Activated naive CD4-positive, alpha-beta T cell treated with anti-CD3 and anti-CD28 coated beads, Interleukin-2, amount 10 ng/mL, durations not matched to agents 7 days and 5 days (primary cell): ENCODE results near the gene HSF4.

Experiments
- CTCF ChIA-PET: fragments of 350-600 bp; sonication (Branson Sonifier 250); formaldehyde crosslinking; loops from one replicate; lab custom pipeline; 2021; ENCODE audit warnings: antibody characterized with exemption; lab: Charles Lee
- DNase-seq: peaks from one replicate; pipeline ENCODE4 v3.0.0-alpha.2; 2020
- H3K27ac Mint-ChIP-seq: one replicate; pipeline ENCODE4 v1.8.0; 2021; ENCODE audit warnings: mild to moderate bottlenecking, moderate library complexity, mixed read lengths
- H3K27me3 Mint-ChIP-seq: one replicate; pipeline ENCODE4 v1.8.0; 2021; ENCODE audit warnings: mild to moderate bottlenecking, mixed read lengths
- H3K36me3 Mint-ChIP-seq: one replicate; pipeline ENCODE4 v1.8.0; 2021; ENCODE audit warnings: mixed read lengths
- H3K4me1 Mint-ChIP-seq: one replicate; pipeline ENCODE4 v1.8.0; 2021; ENCODE audit warnings: mixed read lengths
- H3K4me3 Mint-ChIP-seq: one replicate; pipeline ENCODE4 v1.8.0; 2021; ENCODE audit warnings: mild to moderate bottlenecking, moderate library complexity, mixed read lengths
- H3K9me3 Mint-ChIP-seq: one replicate; pipeline ENCODE4 v1.8.0; 2021; ENCODE audit warnings: mixed read lengths

HSF4 gene

GRCh38 chr16:67166110-67166547, 1.6 kb downstream of the HSF4 start:
- H3K4me3 Mint-ChIP-seq: peak overlapping the region; percentile 67
- peaks cover 41% of the 10 kb centered on the region for H3K36me3 Mint-ChIP-seq
- H3K9me3 Mint-ChIP-seq: no peaks in the 10 kb centered on the region
- CTCF ChIA-PET: no interaction called here
- peaks cover 68% of the 10 kb centered on the region for H3K4me1 Mint-ChIP-seq
- peaks cover 97% of the 10 kb centered on the region for H3K27me3 Mint-ChIP-seq
- H3K27ac Mint-ChIP-seq: no peak overlapping the region
- no peak for DNase-seq

- Mint-ChIP-seq H3K27ac (no peak overlapping the region), H3K4me1 (peaks cover 70% of the 10 kb centered on the region), H3K4me3 (peak overlapping the region; percentile 67), H3K9me3 (no peaks in the 10 kb centered on the region), H3K36me3 (peaks cover 47% of the 10 kb centered on the region), H3K27me3 (peaks cover 99% of the 10 kb centered on the region)
- CTCF ChIA-PET: no interaction called here
- no peak for DNase-seq
Measured at GRCh38 chr16:67166598-67167168, 2.1 kb downstream of the HSF4 start.

- Mint-ChIP-seq H3K4me3 (no peak overlapping the region), H3K27ac (no peak overlapping the region), H3K9me3 (no peaks in the 10 kb centered on the region), H3K4me1 (peaks cover 66% of the 10 kb centered on the region), H3K36me3 (peaks cover 42% of the 10 kb centered on the region), H3K27me3 (peaks cover 100% of the 10 kb centered on the region)
- CTCF ChIA-PET: interaction anchor here (1.0 to 4.1 kb wide), 2 partner anchors 10 kb away, joined by 3 to 16 read pairs; no protein-coding TSS in a partner anchor
- DNase-seq: no peak
Measured at GRCh38 chr16:67167588-67167987, 3.0 kb downstream of the HSF4 start.

- Mint-ChIP-seq H3K9me3 (no peaks in the 10 kb centered on the region), H3K27me3 (peaks cover 100% of the 10 kb centered on the region), H3K27ac (no peak overlapping the region), H3K4me3 (no peak overlapping the region), H3K36me3 (peaks cover 44% of the 10 kb centered on the region), H3K4me1 (peaks cover 72% of the 10 kb centered on the region)
- CTCF ChIA-PET: interaction anchor here (1.0 to 4.9 kb wide), 6 partner anchors 9 to 151 kb away, joined by 3 to 23 read pairs (median 16); partner anchors contain the start of genes FBXL8 and TRADD
- no peak for DNase-seq
Measured at GRCh38 chr16:67169011-67169451, 4.5 kb downstream of the HSF4 start.

GRCh38 chr16:67169642-67170167, 5.2 kb downstream of the HSF4 start:
- no peak overlapping the region for H3K27ac Mint-ChIP-seq
- no peaks in the 10 kb centered on the region for H3K9me3 Mint-ChIP-seq

GRCh38 chr16:67170168-67170948, 5.8 kb downstream of the HSF4 start, which contains the start of gene NOL3:
NOL3 (plus strand) TSS chr16:67170538.
- H3K27ac Mint-ChIP-seq: peak within 1 kb of the TSS; percentile 24
- peak within 1 kb of the TSS; percentile 68 for H3K4me3 Mint-ChIP-seq
- peaks cover 100% of the 10 kb centered on the region for H3K27me3 Mint-ChIP-seq
- peaks cover 66% of the 10 kb centered on the region for H3K4me1 Mint-ChIP-seq
- H3K9me3 Mint-ChIP-seq: no peaks in the 10 kb centered on the region
- peak; percentile 66 for DNase-seq
- H3K36me3 Mint-ChIP-seq: peaks cover 37% of the 10 kb centered on the region
- CTCF ChIA-PET: interaction anchor here (0.6 to 4.9 kb wide), 11 partner anchors 9 to 310 kb away, joined by 3 to 23 read pairs (median 3); partner anchors contain the start of genes ATP6V0D1, FBXL8 and TRADD

More at GRCh38 chr16:67169642-67170167, 5.2 kb downstream of the HSF4 start:
- Mint-ChIP-seq H3K4me1 (peaks cover 70% of the 10 kb centered on the region), H3K36me3 (peaks cover 41% of the 10 kb centered on the region), H3K4me3 (peak overlapping the region; percentile 68), H3K27me3 (peaks cover 100% of the 10 kb centered on the region)
- peak; percentile 64 for DNase-seq
- CTCF ChIA-PET: interaction anchor here (0.6 to 4.9 kb wide), 11 partner anchors 9 to 311 kb away, joined by 3 to 23 read pairs (median 3); partner anchors contain the start of genes ATP6V0D1, FBXL8 and TRADD

GRCh38 chr16:67170949-67171649, 6.6 kb downstream of the HSF4 start:
- no peaks in the 10 kb centered on the region for H3K9me3 Mint-ChIP-seq
- peaks cover 65% of the 10 kb centered on the region for H3K4me1 Mint-ChIP-seq
- peaks cover 39% of the 10 kb centered on the region for H3K36me3 Mint-ChIP-seq
- no peak for DNase-seq
- H3K4me3 Mint-ChIP-seq: peak overlapping the region; percentile 68
- peak overlapping the region; percentile 24 for H3K27ac Mint-ChIP-seq
- CTCF ChIA-PET: interaction anchor here (3.1 to 4.9 kb wide), 4 partner anchors 11 to 154 kb away, joined by 16 to 23 read pairs (median 18); partner anchors contain the start of genes FBXL8 and TRADD
- H3K27me3 Mint-ChIP-seq: peaks cover 100% of the 10 kb centered on the region

GRCh38 chr16:67173323-67173722, 8.8 kb downstream of the HSF4 start:
- H3K36me3 Mint-ChIP-seq: peaks cover 31% of the 10 kb centered on the region
- peak overlapping the region; percentile 74 for H3K4me3 Mint-ChIP-seq
- CTCF ChIA-PET: interaction anchor here (0.6 to 3.3 kb wide), 6 partner anchors 10 to 215 kb away, joined by 3 to 18 read pairs (median 6); partner anchors contain the start of gene EXOC3L1
- H3K27me3 Mint-ChIP-seq: peaks cover 100% of the 10 kb centered on the region
- H3K9me3 Mint-ChIP-seq: no peaks in the 10 kb centered on the region
- H3K27ac Mint-ChIP-seq: no peak overlapping the region
- H3K4me1 Mint-ChIP-seq: peaks cover 66% of the 10 kb centered on the region
- DNase-seq: no peak

- CTCF ChIA-PET: interaction anchor here (1.1 to 3.5 kb wide), 7 partner anchors 9 to 156 kb away, joined by 3 to 18 read pairs (median 8); partner anchors contain the start of genes EXOC3L1, FBXL8 and TRADD
- DNase-seq: peak; percentile 86
- no peaks in the 10 kb centered on the region for H3K9me3 Mint-ChIP-seq
- peak overlapping the region; percentile 74 for H3K4me3 Mint-ChIP-seq
- H3K4me1 Mint-ChIP-seq: peaks cover 67% of the 10 kb centered on the region
- no peak overlapping the region for H3K27ac Mint-ChIP-seq
- H3K36me3 Mint-ChIP-seq: peaks cover 33% of the 10 kb centered on the region
- peaks cover 100% of the 10 kb centered on the region for H3K27me3 Mint-ChIP-seq
Measured at GRCh38 chr16:67173808-67174705, 9.5 kb downstream of the HSF4 start.

- peak overlapping the region; percentile 29 for H3K4me3 Mint-ChIP-seq
- no peaks in the 10 kb centered on the region for H3K9me3 Mint-ChIP-seq
- H3K27ac Mint-ChIP-seq: no peak overlapping the region
- no peak for DNase-seq
- CTCF ChIA-PET: interaction anchor here (1.1 to 3.5 kb wide), 7 partner anchors 8 to 157 kb away, joined by 3 to 18 read pairs (median 8); partner anchors contain the start of genes EXOC3L1, FBXL8 and TRADD
- peaks cover 31% of the 10 kb centered on the region for H3K36me3 Mint-ChIP-seq
- H3K4me1 Mint-ChIP-seq: peaks cover 68% of the 10 kb centered on the region
- H3K27me3 Mint-ChIP-seq: peaks cover 99% of the 10 kb centered on the region
Measured at GRCh38 chr16:67174706-67175231, 10.2 kb downstream of the HSF4 start.

GRCh38 chr16:67176662-67177061, 12.1 kb downstream of the HSF4 start:
- H3K4me3 Mint-ChIP-seq: no peak overlapping the region
- no peak overlapping the region for H3K27ac Mint-ChIP-seq
- no peak for DNase-seq
- H3K4me1 Mint-ChIP-seq: peaks cover 52% of the 10 kb centered on the region
- CTCF ChIA-PET: interaction anchor here (0.6 to 3.5 kb wide), 6 partner anchors 9 to 466 kb away, joined by 3 to 17 read pairs (median 5); no protein-coding TSS in a partner anchor
- H3K9me3 Mint-ChIP-seq: no peaks in the 10 kb centered on the region
- H3K36me3 Mint-ChIP-seq: peaks cover 17% of the 10 kb centered on the region
- peaks cover 80% of the 10 kb centered on the region for H3K27me3 Mint-ChIP-seq
